ENCODE measurements around the gene HTR7.

The HTR7 gene

DNA sequence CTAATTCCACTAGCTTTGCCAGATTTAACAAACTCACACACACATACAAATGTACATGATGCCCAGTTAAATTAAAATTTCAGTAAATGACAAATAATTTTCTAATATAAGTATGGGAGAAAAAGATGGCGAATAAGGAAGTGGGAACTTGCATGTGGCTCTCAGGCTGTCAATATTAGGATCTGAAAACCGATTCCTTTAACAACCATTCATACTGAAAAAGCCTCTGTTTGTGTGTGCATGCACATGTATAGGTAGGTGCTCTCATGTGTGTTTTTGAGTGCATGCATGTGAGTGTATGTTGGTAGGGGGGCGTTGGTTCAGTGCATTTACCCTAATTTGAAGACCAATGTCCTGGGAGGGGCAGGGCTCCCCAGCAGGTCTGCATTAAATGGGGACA lies 125.3 kb downstream of the HTR7 start:
- no peak for DNase-seq

DNA sequence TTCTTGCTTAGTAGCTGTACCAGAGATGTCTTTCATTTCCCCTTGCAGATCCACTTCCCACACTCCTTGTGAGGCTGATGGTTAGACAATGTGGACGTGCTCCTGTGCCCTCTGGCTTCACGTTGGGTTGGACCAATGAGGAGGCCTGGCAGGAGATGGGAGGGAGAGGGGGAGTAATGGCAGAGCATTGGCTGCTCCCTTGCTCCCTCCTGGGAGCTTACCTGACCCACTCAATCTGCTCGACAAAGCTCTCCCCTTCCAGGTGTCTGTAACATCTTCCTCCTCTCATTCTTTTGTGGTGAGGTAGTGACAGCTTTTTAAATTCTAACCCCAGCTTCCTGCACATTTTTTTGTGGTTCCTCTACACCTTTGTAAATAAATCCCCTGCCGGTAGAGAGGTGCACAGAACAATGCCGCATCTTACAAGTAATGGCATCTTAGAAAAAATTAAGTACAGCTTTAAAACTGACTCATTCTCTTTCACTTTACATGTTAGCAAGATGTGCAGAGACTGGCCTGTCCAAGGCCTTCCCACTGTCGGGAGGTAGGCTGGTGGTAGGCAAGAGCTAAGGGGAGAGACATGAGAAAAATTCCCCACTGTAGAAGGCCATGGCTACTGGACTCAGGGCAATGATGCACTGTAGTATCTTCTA lies 134.3 kb downstream of the HTR7 start:
- DNase-seq: no peak

DNA sequence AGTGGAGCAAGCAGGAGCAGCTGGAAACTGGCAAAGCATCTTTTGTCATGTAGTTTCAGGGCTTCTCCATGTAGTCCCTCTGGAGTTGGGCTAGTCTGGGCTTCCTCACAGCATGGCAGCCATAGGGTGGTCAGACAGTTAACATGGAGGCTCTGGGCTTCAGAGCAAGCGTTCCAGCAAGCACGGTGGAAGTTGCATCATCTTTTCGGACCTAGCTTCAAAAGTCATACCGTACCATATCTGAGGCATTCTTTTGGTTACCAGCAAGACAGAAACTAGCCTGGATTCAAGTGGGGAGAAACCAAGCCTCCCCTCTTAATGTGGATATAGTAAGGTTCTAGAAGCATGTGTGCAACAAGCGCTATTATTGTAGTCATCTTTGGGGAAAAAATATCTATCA lies 135.0 kb downstream of the HTR7 start:
- no peak for DNase-seq

DNA sequence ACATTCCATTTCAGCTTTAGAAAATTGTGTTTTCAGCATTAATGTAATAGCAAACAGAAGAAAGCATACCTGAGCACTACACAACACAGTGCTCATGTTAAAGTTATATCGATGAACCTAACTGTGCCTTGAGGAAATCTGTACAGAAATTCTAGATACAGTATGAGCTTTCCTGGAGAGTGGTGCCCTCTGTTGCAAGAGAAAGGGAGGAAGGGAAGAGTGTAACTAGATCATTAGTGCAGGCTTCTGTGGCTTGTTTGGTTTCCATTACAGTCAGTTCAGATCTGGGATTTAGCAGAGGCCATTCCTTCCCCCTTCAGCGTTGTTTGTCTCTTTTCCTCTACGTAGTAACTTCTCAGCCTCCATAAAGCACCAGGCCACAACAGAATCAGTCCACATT lies 139.7 kb downstream of the HTR7 start:
- no peak for DNase-seq

DNA sequence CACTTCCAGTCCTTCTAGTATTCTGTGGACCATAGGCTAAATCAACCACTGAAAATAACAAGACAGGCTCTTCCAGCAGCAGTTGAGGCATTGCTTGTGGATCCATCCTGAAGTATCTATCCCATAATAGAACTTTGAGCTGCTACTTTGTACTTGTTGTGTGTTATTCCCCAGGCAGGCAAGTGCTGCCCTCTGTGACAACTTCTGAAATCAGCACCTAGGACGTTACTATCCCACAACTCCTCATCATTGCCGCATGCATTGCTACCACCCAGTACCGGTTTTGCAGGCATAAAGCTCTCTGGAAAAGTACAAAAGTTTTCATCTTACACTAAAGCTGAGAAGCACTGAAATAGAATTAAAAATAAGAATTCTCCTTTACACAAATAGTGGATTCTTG lies 145.3 kb downstream of the HTR7 start:
- DNase-seq: no peak

DNA sequence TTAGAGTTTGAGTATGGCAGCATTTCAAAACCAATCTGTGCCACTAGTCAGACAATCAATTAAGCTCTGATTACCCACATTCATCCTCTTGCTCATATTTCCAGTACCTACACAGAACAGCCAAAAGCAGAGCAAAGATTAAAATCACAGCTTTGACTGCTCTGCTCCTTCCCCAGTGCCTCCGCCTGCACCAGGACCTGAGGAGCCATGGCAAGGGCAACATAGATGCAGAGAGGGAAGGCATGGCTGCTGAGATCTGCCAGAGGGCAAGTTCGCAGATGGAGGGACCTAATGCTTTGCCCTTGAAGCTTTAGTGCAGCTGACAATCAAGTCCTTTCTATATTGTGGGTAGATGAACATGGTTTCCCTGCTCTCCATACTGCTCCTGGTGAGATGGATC lies 148.1 kb downstream of the HTR7 start:
- DNase-seq: no peak

DNA sequence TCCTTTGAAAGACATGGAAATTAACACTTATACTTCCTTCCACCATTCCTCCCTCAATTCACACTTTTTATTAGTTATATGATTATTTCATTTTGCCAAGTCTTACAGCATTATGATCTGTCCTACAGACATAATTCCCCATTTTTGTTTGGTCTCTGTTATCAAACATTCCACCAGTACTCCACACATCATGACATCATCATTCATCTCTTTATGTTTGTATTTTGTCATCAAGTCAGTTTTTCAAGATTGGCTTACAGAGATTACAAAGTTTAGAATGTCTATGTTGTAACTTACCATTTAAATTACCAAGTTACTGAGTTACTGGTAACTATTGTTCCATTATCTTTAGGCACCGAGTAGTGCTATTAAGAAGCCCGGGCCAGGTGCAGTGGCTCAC lies 150.2 kb downstream of the HTR7 start:
- no peak for DNase-seq

DNA sequence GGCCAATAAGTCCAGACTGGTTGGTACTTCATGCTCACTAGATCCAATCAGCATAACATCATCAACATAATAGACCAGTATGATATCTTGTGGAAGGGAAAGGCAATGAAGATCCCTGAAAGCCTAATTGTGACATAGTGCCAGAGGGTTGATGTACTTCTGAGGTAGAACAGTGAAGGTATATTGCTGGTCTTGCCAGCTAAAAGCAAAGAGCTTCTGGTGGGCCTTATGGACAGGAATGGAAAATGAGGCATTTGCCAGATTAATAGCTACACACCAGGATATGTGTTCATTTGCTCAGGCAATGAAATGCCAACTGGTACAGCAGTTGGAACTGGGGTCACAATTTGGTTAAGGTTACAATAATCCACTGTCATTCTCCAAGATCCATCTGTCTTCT lies 156.4 kb downstream of the HTR7 start:
- no peak for DNase-seq

DNA sequence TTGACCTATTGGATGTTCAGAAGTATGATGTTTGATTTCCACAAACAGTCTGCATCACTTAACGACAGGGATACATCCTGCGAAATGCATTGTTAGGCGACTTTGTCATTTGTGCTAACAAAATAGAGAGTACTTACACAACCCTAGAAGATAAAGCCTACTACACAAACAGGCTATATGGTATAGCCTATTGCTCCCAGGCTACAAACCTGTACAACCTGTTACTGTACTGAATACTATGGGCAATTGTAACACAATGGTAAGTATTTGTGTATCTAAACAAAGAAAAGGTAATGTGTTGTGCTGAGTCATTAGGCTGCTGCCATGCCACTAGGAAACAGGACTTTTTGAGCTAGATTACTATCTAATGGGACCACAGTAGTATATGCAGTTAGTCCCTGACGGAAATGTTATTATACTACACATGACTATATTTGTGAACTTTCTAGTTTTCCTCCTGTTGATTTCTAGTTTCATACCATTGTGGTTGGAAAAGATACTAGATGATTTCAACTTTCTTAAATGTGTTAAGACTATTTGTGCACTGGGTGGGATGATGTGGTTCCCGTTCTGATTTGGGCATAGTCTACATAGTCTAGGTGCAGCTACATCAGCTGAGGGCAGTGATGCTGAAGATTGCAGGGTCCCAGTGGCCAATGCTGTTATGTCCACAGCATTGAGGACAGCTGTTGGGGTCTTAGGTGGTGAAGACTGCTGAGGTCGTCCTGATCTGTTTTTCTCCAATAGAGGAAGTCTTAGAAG lies 161.7 kb downstream of the HTR7 start:
- DNase-seq: no peak
